ENCODE data around the gene MYT1. TPM values are rescaled to one million over a fixed set of nuclear protein-coding genes. Genes with fewer than 3 reads are reported as not detected.

Gene MYT1
- total RNA-seq, 8 experiments from 2014 or later = 0.10 to 42.7 (median 14.0) TPM

GRCh38 chr20:64242003-64242796 is 77.9 kb downstream of the MYT1 start:
- ATAC-seq (replicated peaks in 6 of 8) = no peak
- 0 to 100% (median 88%) methylated on average over 1 to 12 of the region's 19 CpGs; no CpG with 5 or more reads in 1 of the 10 experiments for WGBS, 10 experiments
- Histone ChIP-seq H3K4me3 (no peak overlapping the region), H3K4me1 (replicated peaks in 1 of 2) (no peaks in the 10 kb centered on the region), H3K27ac (no peak overlapping the region)
- in situ Hi-C loops (cut with MboI; ENCODE audit: low pct_unique_long_range_greater_than_20kb in 2 of 9, low sequenced_read_pairs in 9 of 9, unreplicated experiment in 9 of 9) = no loop called here

GRCh38 chr20:64242797-64243475 is 78.7 kb downstream of the MYT1 start:
- no peak for ATAC-seq (replicated peaks in 6 of 8)
- in situ Hi-C loops (cut with MboI; ENCODE audit: low pct_unique_long_range_greater_than_20kb in 2 of 9, low sequenced_read_pairs in 9 of 9, unreplicated experiment in 9 of 9) = no loop called here
- 0 to 100% (median 39%) methylated on average over 1 to 3 of the region's 4 CpGs; no CpG with 5 or more reads in 2 of the 10 experiments for WGBS, 10 experiments

GRCh38 chr20:64244281-64244805 is 80.1 kb downstream of the MYT1 start:
- Histone ChIP-seq H3K4me3 (no peak overlapping the region), H3K27ac (no peak overlapping the region), H3K4me1 (replicated peaks in 1 of 2) (no peaks in the 10 kb centered on the region)
- in situ Hi-C loops (cut with MboI; ENCODE audit: low pct_unique_long_range_greater_than_20kb in 2 of 9, low sequenced_read_pairs in 9 of 9, unreplicated experiment in 9 of 9) = no loop called here
- 0 to 57% (median 0%) methylated on average over 1 to 2 of the region's 2 CpGs; no CpG with 5 or more reads in 5 of the 10 experiments for WGBS, 10 experiments
- peak in 2 of 8 experiments; percentile 4 to 13 for ATAC-seq (replicated peaks in 6 of 8)

More at GRCh38 chr20:64242797-64243475, 78.7 kb downstream of the MYT1 start:
- H3K4me1 ChIP-seq (replicated peaks in 1 of 2) = no peaks in the 10 kb centered on the region
- H3K4me3 ChIP-seq = no peak overlapping the region
- no peak overlapping the region for H3K27ac ChIP-seq

GRCh38 chr20:64244870-64245603 is 80.8 kb downstream of the MYT1 start:
- in situ Hi-C loops (cut with MboI; ENCODE audit: low pct_unique_long_range_greater_than_20kb in 2 of 9, low sequenced_read_pairs in 9 of 9, unreplicated experiment in 9 of 9) = no loop called here
- no peak overlapping the region for H3K27ac ChIP-seq
- ATAC-seq (replicated peaks in 6 of 8) = peak in 7 of 8 experiments; percentile 7 to 46 (median 22)
- no peak overlapping the region for H3K4me3 ChIP-seq
- H3K4me1 ChIP-seq (replicated peaks in 1 of 2) = no peaks in the 10 kb centered on the region
- WGBS, 10 experiments = 10 to 92% (median 83%) methylated on average over 1 to 5 of the region's 8 CpGs; no CpG with 5 or more reads in 5 of the 10 experiments

GRCh38 chr20:64245746-64246595 is 81.7 kb downstream of the MYT1 start:
- Histone ChIP-seq H3K27ac (no peak overlapping the region), H3K4me1 (replicated peaks in 1 of 2) (no peaks in the 10 kb centered on the region), H3K4me3 (no peak overlapping the region)
- in situ Hi-C loops (cut with MboI; ENCODE audit: low pct_unique_long_range_greater_than_20kb in 2 of 9, low sequenced_read_pairs in 9 of 9, unreplicated experiment in 9 of 9) = no loop called here
- WGBS, 10 experiments = 27 to 100% (median 80%) methylated on average over 1 to 6 of the region's 9 CpGs; no CpG with 5 or more reads in 2 of the 10 experiments
- no peak for ATAC-seq (replicated peaks in 6 of 8)

- H3K4me3 ChIP-seq = no peak overlapping the region
- peak in 1 of 8 experiments; percentile 21 for ATAC-seq (replicated peaks in 6 of 8)
- no peak overlapping the region for H3K27ac ChIP-seq
- 63 to 100% methylated on average over 1 to 2 of the region's 10 CpGs; no CpG with 5 or more reads in 8 of the 10 experiments for WGBS, 10 experiments
- no peaks in the 10 kb centered on the region for H3K4me1 ChIP-seq (replicated peaks in 1 of 2)
- in situ Hi-C loops (cut with MboI; ENCODE audit: low pct_unique_long_range_greater_than_20kb in 2 of 9, low sequenced_read_pairs in 9 of 9, unreplicated experiment in 9 of 9) = no loop called here
These were observed 82.5 kb downstream of the MYT1 start for GRCh38 chr20:64246616-64247306.

- 43 to 100% (median 73%) methylated on average over 2 to 5 of the region's 9 CpGs; no CpG with 5 or more reads in 7 of the 10 experiments for WGBS, 10 experiments
- in situ Hi-C loops (cut with MboI; ENCODE audit: low pct_unique_long_range_greater_than_20kb in 2 of 9, low sequenced_read_pairs in 9 of 9, unreplicated experiment in 9 of 9) = no loop called here
- Histone ChIP-seq H3K4me3 (no peak overlapping the region), H3K27ac (no peak overlapping the region), H3K4me1 (replicated peaks in 1 of 2) (no peaks in the 10 kb centered on the region)
- ATAC-seq (replicated peaks in 6 of 8) = no peak
These were observed 83.0 kb downstream of the MYT1 start for GRCh38 chr20:64247307-64247618.

GRCh38 chr20:64247970-64248841 is 84.0 kb downstream of the MYT1 start:
- no peak overlapping the region for H3K27ac ChIP-seq
- no peaks in the 10 kb centered on the region for H3K4me1 ChIP-seq (replicated peaks in 1 of 2)
- ATAC-seq (replicated peaks in 6 of 8) = peak in 1 of 8 experiments; percentile 21
- in situ Hi-C loops (cut with MboI; ENCODE audit: low pct_unique_long_range_greater_than_20kb in 2 of 9, low sequenced_read_pairs in 9 of 9, unreplicated experiment in 9 of 9) = no loop called here
- 20 to 90% (median 73%) methylated on average over 1 to 18 of the region's 33 CpGs; no CpG with 5 or more reads in 3 of the 10 experiments for WGBS, 10 experiments
- no peak overlapping the region for H3K4me3 ChIP-seq

GRCh38 chr20:64250027-64250426 is 85.8 kb downstream of the MYT1 start:
- ATAC-seq (replicated peaks in 6 of 8) = no peak
- H3K27ac ChIP-seq = no peak overlapping the region
- in situ Hi-C loops (cut with MboI; ENCODE audit: low pct_unique_long_range_greater_than_20kb in 2 of 9, low sequenced_read_pairs in 9 of 9, unreplicated experiment in 9 of 9) = no loop called here
- no peaks in the 10 kb centered on the region for H3K4me1 ChIP-seq (replicated peaks in 1 of 2)
- 8 to 100% (median 85%) methylated on average over 1 to 2 of the region's 2 CpGs for WGBS, 10 experiments
- H3K4me3 ChIP-seq = no peak overlapping the region

- H3K4me3 ChIP-seq = no peak overlapping the region
- ATAC-seq (replicated peaks in 6 of 8) = no peak
- 80 to 100% (median 92%) methylated on average over 1 to 4 of the region's 4 CpGs; no CpG with 5 or more reads in 3 of the 10 experiments for WGBS, 10 experiments
- no peak overlapping the region for H3K27ac ChIP-seq
- peaks cover 8 to 12% of the 10 kb centered on the region in 2 donors for H3K4me1 ChIP-seq (replicated peaks in 1 of 2)
- in situ Hi-C loops (cut with MboI; ENCODE audit: low pct_unique_long_range_greater_than_20kb in 2 of 9, low sequenced_read_pairs in 9 of 9, unreplicated experiment in 9 of 9) = no loop called here
These were observed 88.7 kb downstream of the MYT1 start for GRCh38 chr20:64253000-64253383.

GRCh38 chr20:64253443-64253842 is 89.2 kb downstream of the MYT1 start:
- H3K4me1 ChIP-seq (replicated peaks in 1 of 2) = peaks cover 8 to 12% of the 10 kb centered on the region in 2 donors
- no peak for ATAC-seq (replicated peaks in 6 of 8)
- H3K27ac ChIP-seq = no peak overlapping the region
- in situ Hi-C loops (cut with MboI; ENCODE audit: low pct_unique_long_range_greater_than_20kb in 2 of 9, low sequenced_read_pairs in 9 of 9, unreplicated experiment in 9 of 9) = no loop called here
- WGBS, 10 experiments = 33 to 100% (median 60%) methylated on average over 1 to 4 of the region's 4 CpGs; no CpG with 5 or more reads in 1 of the 10 experiments
- no peak overlapping the region for H3K4me3 ChIP-seq
